ENCODE results near the gene DNAJC4. TPM values are rescaled to one million over a fixed set of nuclear protein-coding genes. Genes with fewer than 3 reads are reported as not detected.

DNAJC4 gene
- polyA plus RNA-seq, 1 donor = 65.1 TPM

DNA sequence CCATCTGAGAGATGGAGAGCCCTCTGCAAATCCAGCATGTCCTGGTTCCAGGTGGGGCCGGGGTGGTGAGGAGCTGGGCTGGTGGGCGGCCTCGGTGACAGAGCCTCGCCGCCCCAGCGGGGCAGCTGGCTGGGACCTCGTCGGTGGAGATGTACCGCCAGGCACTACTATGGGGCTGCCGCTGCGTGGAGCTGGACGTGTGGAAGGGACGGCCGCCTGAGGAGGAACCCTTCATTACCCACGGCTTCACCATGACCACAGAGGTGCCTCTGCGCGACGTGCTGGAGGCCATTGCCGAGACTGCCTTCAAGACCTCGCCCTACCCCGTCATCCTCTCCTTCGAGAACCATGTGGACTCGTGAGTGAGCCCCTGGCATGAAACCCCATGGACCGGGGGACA, 28.0 kb downstream of the DNAJC4 start:
- DNase-seq (ENCODE audit: low read depth) = no peak

- DNase-seq (ENCODE audit: low read depth) = no peak
These were observed 28.7 kb downstream of the DNAJC4 start for GRCh38 chr11:64258946-64259532.

DNA sequence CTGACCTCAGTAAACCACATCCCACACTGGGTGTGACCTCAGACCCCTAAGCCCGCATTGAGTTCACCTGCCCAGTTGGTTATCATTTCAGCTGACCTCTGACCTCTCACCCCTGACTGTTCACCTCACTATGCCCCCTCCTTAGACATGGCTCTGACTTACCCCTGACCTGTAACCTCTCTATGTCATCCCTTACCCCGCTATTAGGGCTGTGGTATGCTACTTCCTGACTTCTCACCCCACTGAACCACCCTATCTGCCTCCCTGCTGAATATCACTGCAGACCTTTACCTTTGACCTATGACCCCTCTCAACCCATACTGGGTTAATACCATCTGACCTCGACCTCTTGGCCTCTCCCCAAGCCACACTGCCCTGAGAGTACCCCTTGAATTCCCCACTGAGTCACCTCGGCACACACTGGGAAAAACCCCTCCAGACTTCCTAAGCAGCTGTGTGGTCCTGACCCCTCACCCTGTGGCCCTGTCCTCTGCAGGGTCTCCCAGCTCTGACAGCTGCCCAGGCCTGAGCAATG, 29.3 kb downstream of the DNAJC4 start:
- DNase-seq (ENCODE audit: low read depth) = no peak

- no peak for DNase-seq (ENCODE audit: low read depth)
These were observed 29.9 kb downstream of the DNAJC4 start for GRCh38 chr11:64260147-64260708.

- DNase-seq (ENCODE audit: low read depth) = no peak
These were observed 31.3 kb downstream of the DNAJC4 start for GRCh38 chr11:64261556-64262080.

GRCh38 chr11:64262271-64263002, 32.1 kb downstream of the DNAJC4 start:
- DNase-seq (ENCODE audit: low read depth) = no peak

- no peak for DNase-seq (ENCODE audit: low read depth)
These were observed 32.9 kb downstream of the DNAJC4 start for GRCh38 chr11:64263021-64263946.

DNA sequence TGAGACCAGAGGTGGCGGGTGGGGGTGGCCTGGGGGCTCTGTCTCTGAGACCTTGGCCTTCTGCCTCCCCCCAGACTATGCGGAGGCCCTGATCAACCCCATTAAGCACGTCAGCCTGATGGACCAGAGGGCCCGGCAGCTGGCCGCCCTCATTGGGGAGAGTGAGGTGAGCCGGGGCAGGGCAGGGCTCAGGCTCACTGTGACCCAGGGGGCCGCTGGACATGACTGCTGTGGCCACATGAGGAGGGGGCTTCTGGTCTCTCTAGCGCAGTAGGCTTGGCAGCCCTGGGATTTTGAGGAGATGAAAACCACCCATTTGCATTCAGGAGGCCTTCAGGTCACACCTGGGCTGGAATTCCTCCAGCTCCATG, 33.6 kb downstream of the DNAJC4 start:
- DNase-seq (ENCODE audit: low read depth) = no peak

DNA sequence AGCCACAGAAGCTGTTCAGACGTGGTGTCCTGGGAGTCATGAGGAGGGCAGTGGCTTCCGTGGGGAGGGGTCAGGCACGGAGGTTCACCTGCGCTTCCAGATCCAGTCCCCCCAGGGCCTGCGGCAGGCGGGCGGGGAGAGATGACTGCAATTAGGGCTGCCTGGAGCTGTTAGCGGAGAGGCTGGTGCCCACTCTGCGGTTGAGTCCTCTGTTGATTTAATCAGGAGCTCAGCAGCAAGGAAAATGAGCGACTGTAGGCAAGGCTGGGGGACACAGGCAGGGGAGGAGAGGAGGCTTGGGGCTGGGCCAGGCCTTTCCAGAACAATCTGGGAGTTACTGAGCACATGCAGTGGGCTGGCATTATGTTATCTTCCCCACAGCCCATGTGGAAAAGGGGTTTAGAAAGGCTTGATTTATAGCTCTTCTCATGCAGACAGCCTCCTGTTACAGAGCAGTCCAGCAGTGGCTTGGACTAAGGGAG, 34.1 kb downstream of the DNAJC4 start:
- DNase-seq (ENCODE audit: low read depth) = no peak

DNA sequence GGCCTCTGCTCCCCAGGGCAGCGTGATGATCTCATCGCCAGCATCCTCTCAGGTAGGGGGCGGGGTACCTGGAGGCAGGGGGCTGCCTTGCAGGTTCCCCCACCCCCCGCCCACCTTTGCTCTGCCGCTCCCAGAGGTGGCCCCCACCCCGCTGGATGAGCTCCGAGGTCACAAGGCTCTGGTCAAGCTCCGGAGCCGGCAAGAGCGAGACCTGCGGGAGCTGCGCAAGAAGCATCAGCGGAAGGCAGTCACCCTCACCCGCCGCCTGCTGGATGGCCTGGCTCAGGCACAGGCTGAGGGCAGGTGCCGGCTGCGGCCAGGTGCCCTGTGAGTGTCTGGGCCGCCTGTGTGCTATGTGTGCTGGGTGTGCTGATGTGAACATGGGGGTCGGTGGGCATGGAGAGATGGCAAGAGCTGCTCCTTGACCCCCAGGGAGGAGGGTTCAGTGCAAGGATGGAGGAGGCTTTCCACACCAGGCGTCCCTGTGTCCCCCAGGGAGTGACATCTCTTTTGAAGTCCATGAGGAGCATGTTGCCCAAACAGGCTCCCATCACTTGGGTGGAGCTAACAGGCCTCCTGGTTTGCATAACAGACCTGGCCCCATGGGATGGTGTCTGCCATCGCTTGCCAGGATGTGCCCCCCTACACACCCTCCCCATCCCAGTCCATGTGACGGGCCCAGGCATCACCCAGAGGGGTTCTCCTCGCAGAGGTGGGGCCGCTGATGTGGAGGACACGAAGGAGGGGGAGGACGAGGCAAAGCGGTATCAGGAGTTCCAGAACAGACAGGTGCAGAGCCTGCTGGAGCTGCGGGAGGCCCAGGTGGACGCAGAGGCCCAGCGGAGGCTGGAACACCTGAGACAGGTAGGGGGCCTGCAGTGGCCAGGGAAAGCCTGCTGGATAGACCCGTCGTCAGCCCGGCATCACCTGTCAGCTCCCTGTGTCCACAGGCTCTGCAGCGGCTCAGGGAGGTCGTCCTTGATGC, 35.1 kb downstream of the DNAJC4 start:
- no peak for DNase-seq (ENCODE audit: low read depth)

GRCh38 chr11:64266339-64266738, 36.0 kb downstream of the DNAJC4 start:
- no peak for DNase-seq (ENCODE audit: low read depth)

GRCh38 chr11:64267207-64267945, 37.0 kb downstream of the DNAJC4 start:
- no peak for DNase-seq (ENCODE audit: low read depth)

DNA sequence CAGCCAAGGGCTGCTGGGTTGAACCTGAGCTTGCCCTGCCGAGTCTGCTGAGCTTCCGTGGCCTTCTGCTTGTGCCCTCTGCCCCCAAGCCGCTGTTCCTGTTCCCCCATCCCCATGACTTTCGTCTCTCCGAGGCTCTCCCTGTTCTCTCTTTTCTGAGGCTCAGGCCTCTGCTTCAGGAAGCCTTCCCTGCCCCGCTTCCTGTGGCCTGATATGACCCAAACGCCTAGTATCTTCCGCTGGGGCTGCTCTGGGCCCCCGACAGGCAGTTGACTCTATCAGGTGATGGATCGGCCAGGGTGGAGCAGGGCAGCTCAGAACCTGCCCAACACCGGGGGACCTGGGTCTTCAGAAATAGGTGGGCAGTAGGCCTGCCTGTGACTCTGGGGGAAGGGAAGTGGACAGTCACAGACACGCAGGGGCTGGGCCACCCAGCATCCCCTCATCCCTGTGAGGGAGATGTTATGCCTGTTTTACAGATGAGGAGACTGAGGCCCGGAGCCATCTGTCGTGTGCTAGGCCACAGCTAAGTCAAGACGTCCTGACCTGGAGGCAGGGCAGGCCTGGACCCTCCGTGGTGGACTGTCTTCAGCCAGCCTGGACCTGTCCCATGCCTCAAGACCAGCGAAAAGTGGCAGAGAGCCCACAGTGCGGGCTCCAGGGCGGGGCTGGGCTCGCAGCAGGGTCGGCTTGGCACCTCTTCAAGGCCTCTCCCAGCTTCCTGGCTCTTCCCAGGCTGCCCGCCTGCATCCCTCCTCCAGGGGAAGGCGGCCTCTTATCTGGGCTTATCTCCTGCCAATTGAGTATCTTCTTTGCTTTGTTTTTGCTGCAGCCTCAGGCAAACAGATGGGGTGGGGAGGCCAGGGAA, 37.9 kb downstream of the DNAJC4 start:
- DNase-seq (ENCODE audit: low read depth) = no peak

DNA sequence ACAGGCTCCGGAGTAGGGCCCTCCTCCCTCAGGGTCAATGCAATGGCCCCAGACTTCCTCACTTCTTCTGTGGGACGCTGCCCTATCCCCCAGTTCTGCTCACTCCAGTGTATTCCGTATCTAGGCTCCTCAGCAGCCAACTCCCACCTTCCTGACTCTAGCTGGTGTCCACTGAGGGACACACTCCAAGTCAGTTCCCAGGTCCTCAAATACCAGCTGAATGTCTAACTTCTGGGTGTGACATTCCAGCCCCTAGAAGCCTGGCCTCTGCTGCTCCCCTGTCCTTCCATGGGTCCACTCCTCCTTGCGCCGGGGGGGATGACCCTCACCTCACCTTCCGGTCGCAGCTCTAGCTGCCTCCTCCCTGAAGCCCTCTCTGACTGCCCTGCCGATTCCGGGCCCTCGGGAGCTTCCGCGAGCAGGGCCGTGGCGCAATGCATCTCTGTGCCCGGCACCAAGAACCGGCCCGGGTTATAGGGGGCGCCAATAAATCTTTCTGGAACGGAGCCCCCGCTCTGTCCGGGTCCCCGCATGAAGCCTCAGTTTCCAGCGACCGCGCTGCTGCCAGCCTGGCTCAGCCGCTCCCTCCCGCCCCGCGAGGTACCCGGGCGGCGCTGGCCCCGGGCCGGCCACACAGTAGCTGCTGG, 38.7 kb downstream of the DNAJC4 start:
- DNase-seq (ENCODE audit: low read depth) = no peak

- peak; percentile 99 for DNase-seq (ENCODE audit: low read depth)
These were observed 39.3 kb downstream of the DNAJC4 start for GRCh38 chr11:64269540-64270220.

DNA sequence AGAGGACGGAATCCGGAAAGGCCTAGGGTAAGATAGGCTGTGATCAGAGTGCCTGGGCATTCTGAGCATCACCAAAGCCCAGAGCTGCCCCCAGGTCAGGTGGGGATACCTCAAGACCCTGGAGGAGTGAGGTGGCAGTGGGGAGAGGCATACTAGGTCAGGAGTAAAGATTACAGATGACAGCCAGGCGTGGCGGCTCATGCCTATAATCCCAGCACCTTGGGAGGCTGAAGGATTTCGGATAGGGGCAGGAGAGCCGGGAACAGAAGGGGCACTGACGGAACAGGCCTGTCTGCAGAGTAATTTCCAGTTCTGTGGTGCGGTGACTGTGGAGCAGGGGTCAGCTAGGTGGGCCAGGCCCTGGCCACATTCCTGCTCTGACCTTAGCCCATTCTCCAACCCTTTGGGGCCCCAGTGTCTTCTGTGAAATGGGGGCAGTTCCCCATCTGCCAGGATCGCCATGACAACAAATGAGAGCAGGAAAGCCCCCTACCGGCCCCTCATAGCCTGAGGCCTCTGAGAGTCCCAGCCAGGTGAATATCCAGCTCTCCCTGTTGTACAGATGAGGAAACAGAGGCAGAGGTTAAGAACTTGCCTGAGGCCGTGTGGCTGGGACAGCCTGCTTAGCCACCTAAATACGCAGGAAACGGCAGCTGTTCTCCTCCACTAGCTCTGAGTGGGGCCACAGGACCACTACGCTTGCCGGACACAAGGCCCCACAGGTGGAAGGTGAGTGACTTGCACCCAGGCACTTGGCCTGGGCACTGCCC, 44.9 kb downstream of the DNAJC4 start:
- no peak for DNase-seq (ENCODE audit: low read depth)

- no peak for DNase-seq (ENCODE audit: low read depth)
These were observed 45.5 kb downstream of the DNAJC4 start for GRCh38 chr11:64275841-64276240.
